Vagina (tissue), 2 donors: ENCODE measurements around the gene RNF167. TPM values are rescaled to one million over a fixed set of nuclear protein-coding genes. Genes with fewer than 3 reads are reported as not detected.

Experiments used
- DNase-seq, 2 donors: peaks; one replicate each; pipeline ENCODE4 v3.0.0-alpha.2; 2017; ENCODE audit errors: extremely low spot score in 2 of 2
- H3K27ac ChIP-seq: fragments of 200-600 bp; sonication (generic); one replicate; pipeline ENCODE4 v1.5.1; 2019
- H3K27me3 ChIP-seq: fragments of 200-600 bp; sonication (generic); one replicate; pipeline ENCODE4 v1.5.1; 2019
- H3K36me3 ChIP-seq, 2 donors: fragments of 200-600 bp; sonication (generic); one replicate each; pipeline ENCODE4 v1.5.1; 2017 to 2019
- H3K4me1 ChIP-seq: fragments of 200-600 bp; sonication (generic); one replicate; pipeline ENCODE4 v1.5.1; 2019
- H3K4me3 ChIP-seq, 2 donors: fragments of 200-600 bp; sonication (generic); 1 replicate in 1 of 2; 2 replicates in 1 of 2; pipeline ENCODE4 v1.5.1; 2016 to 2019
- H3K9me3 ChIP-seq: fragments of 200-600 bp; sonication (generic); one replicate; pipeline ENCODE4 v1.5.1; 2019
- CTCF ChIP-seq, 3 experiments: fragments of 450-650 bp in 2 of 3; fragments of 200-600 bp in 1 of 3; sonication (generic) in 1 of 3; IDR thresholded peaks; one replicate each; pipeline ENCODE4 v1.5.1; 2017 to 2019; ENCODE audit warnings: antibody characterized with exemption in 3 of 3, mild to moderate bottlenecking in 2 of 3, moderate library complexity in 2 of 3
- POLR2A ChIP-seq, 2 donors: fragments of 450-650 bp; IDR thresholded peaks; one replicate each; pipeline ENCODE4 v1.6.1; 2017; ENCODE audit warnings: antibody characterized with exemption in 2 of 2, mild to moderate bottlenecking in 2 of 2, moderate library complexity in 2 of 2
- POLR2AphosphoS5 ChIP-seq, 2 donors: sonication (generic); formaldehyde crosslinking; IDR thresholded peaks; one replicate each; pipeline ENCODE4 v1.9.0; 2017; ENCODE audit warnings: antibody characterized with exemption in 2 of 2, mild to moderate bottlenecking in 2 of 2, low read depth in 1 of 2; ENCODE audit not compliant: insufficient read depth in 1 of 2
- intact Hi-C: fragments of 100-400 bp; cut with DNase I; formaldehyde crosslinking; loops from one replicate; pipeline ENCODE4 v1.15.1; 2023
- total RNA-seq: library from RNA; depleted of rRNA; stranded (reverse); fragments of >200 nt; gene quantifications from one replicate; pipeline ENCODE4 v1.2.3, GENCODE V29; 2016

The RNF167 gene
- total RNA-seq, 1 donor from 2014 or later, result 54.3 TPM

GRCh38 chr17:4982305-4982704 lies 42.2 kb downstream of the RNF167 start:
- Histone ChIP-seq H3K27ac (no peak overlapping the region), H3K9me3 (no peaks in the 10 kb centered on the region), H3K4me3 (no peak overlapping the region), H3K36me3 (peaks cover 0 to 37% of the 10 kb centered on the region in 2 donors), H3K27me3 (no peaks in the 10 kb centered on the region), H3K4me1 (peaks cover 17% of the 10 kb centered on the region)
- no peak for DNase-seq
- intact Hi-C loops, result loop anchor here (5.0 to 10.0 kb wide), 2 partner anchors 52 to 75 kb away; partner anchors contain the start of gene SLC52A1
- TF ChIP-seq POLR2AphosphoS5 (IDR thresholded peaks at IDR 0.05; ENCODE audit: insufficient read depth in 1 of 2, low read depth in 1 of 2), result no peak
- no peak for TF ChIP-seq CTCF (IDR thresholded peaks at IDR 0.05)
- TF ChIP-seq POLR2A (IDR thresholded peaks at IDR 0.05), result no peak

GRCh38 chr17:4986403-4986802 lies 46.3 kb downstream of the RNF167 start:
- Histone ChIP-seq H3K27ac (peak overlapping the region; percentile 89), H3K4me3 (peak overlapping the region; percentile 66 to 95), H3K9me3 (no peaks in the 10 kb centered on the region), H3K27me3 (no peaks in the 10 kb centered on the region), H3K36me3 (peaks cover 0 to 12% of the 10 kb centered on the region in 2 donors), H3K4me1 (peaks cover 32% of the 10 kb centered on the region)
- no peak for DNase-seq
- TF ChIP-seq POLR2A (IDR thresholded peaks at IDR 0.05), result no peak
- no peak for TF ChIP-seq CTCF (IDR thresholded peaks at IDR 0.05)
- intact Hi-C loops, result loop anchor here (10.0 kb wide), 1 partner anchor 48 kb away; the partner anchor contains the start of gene SLC52A1

- DNase-seq, result no peak
- Histone ChIP-seq H3K27ac (peak within 1 kb of the TSS; percentile 89), H3K36me3 (peaks cover 0 to 6% of the 10 kb centered on the region in 2 donors), H3K4me1 (peaks cover 32% of the 10 kb centered on the region), H3K9me3 (no peaks in the 10 kb centered on the region), H3K4me3 (peak within 1 kb of the TSS; percentile 66 to 95), H3K27me3 (no peaks in the 10 kb centered on the region)
- intact Hi-C loops, result loop anchor here (10.0 kb wide), 1 partner anchor 48 kb away; the partner anchor contains the start of gene SLC52A1
- TF ChIP-seq CTCF (IDR thresholded peaks at IDR 0.05), result peak; percentile 22 to 89 (median 63)
- TF ChIP-seq POLR2AphosphoS5 (IDR thresholded peaks at IDR 0.05; ENCODE audit: insufficient read depth in 1 of 2, low read depth in 1 of 2), result peak; percentile 69 to 93
- peak in 1 of 2 donors; percentile 81 for TF ChIP-seq POLR2A (IDR thresholded peaks at IDR 0.05)
Observed at GRCh38 chr17:4986951-4987766, 47.1 kb downstream of the RNF167 start, which contains the start of gene CAMTA2. TSS of gene CAMTA2 (minus strand) at chr17:4987675. CDS start at chr17:4986222, 1,453 bp downstream.

- Histone ChIP-seq H3K4me3 (peak overlapping the region; percentile 66 to 95), H3K36me3 (no peaks in the 10 kb centered on the region), H3K27me3 (no peaks in the 10 kb centered on the region), H3K27ac (peak overlapping the region; percentile 89), H3K4me1 (peaks cover 32% of the 10 kb centered on the region), H3K9me3 (no peaks in the 10 kb centered on the region)
- intact Hi-C loops, result loop anchor here (10.0 kb wide), 1 partner anchor 47 kb away; the partner anchor contains the start of gene SLC52A1
- peak in 1 of 2 donors; percentile 75 for TF ChIP-seq POLR2AphosphoS5 (IDR thresholded peaks at IDR 0.05; ENCODE audit: insufficient read depth in 1 of 2, low read depth in 1 of 2)
- TF ChIP-seq CTCF (IDR thresholded peaks at IDR 0.05), result no peak
- DNase-seq, result peak in 1 of 2 donors; percentile 87
Observed at GRCh38 chr17:4987767-4988567, 47.9 kb downstream of the RNF167 start.
